GM19025 (cell line): ENCODE results near the gene GPR107.

ENCODE experiments used
- ATAC-seq: cut with Tn5 transposase; IDR thresholded peaks from one replicate; pipeline ENCODE4 v1.9.1; 2021; ENCODE audit warnings: mild to moderate bottlenecking, low read depth, moderate library complexity; ENCODE audit not compliant: unreplicated experiment

The GPR107 gene

GRCh38 chr9:130053109-130053503, 600 bp upstream of the GPR107 start:
- no peak for ATAC-seq

GRCh38 chr9:130054325-130054786, 650 bp downstream of the GPR107 start:
- ATAC-seq = no peak

GRCh38 chr9:130054820-130055219, 1.1 kb downstream of the GPR107 start:
- no peak for ATAC-seq

GRCh38 chr9:130058154-130058553, 4.4 kb downstream of the GPR107 start:
- no peak for ATAC-seq

GRCh38 chr9:130058887-130059286, 5.2 kb downstream of the GPR107 start:
- ATAC-seq = no peak

- ATAC-seq = no peak
These were observed 6.6 kb downstream of the GPR107 start for GRCh38 chr9:130060296-130060695.

- ATAC-seq = no peak
These were observed 9.0 kb downstream of the GPR107 start for GRCh38 chr9:130062750-130063149.

GRCh38 chr9:130064621-130065020, 10.9 kb downstream of the GPR107 start:
- ATAC-seq = no peak

GRCh38 chr9:130069048-130069447, 15.3 kb downstream of the GPR107 start:
- ATAC-seq = no peak

GRCh38 chr9:130072515-130073235, 19.0 kb downstream of the GPR107 start:
- ATAC-seq = no peak

- no peak for ATAC-seq
These were observed 19.7 kb downstream of the GPR107 start for GRCh38 chr9:130073373-130073772.

- no peak for ATAC-seq
These were observed 24.8 kb downstream of the GPR107 start for GRCh38 chr9:130078547-130078946.

GRCh38 chr9:130084337-130084736, 30.6 kb downstream of the GPR107 start:
- ATAC-seq = no peak

- no peak for ATAC-seq
These were observed 34.3 kb downstream of the GPR107 start for GRCh38 chr9:130088051-130088450.

- ATAC-seq = no peak
These were observed 35.4 kb downstream of the GPR107 start for GRCh38 chr9:130089141-130089540.

- no peak for ATAC-seq
These were observed 37.2 kb downstream of the GPR107 start for GRCh38 chr9:130090915-130091314.

GRCh38 chr9:130092910-130093309, 39.2 kb downstream of the GPR107 start:
- ATAC-seq = no peak

- ATAC-seq = no peak
These were observed 42.2 kb downstream of the GPR107 start for GRCh38 chr9:130095872-130096271.

- no peak for ATAC-seq
These were observed 47.0 kb downstream of the GPR107 start for GRCh38 chr9:130100681-130101080.

GRCh38 chr9:130101915-130102314, 48.2 kb downstream of the GPR107 start:
- ATAC-seq = no peak

- no peak for ATAC-seq
These were observed 50.9 kb downstream of the GPR107 start for GRCh38 chr9:130104491-130105193.

GRCh38 chr9:130106860-130107233, 53.1 kb downstream of the GPR107 start:
- no peak for ATAC-seq
